Activated B cell treated with CpG ODN at 0.5 μM for 24 hours (primary cell): ENCODE data around the gene NDUFB10. TPM values are rescaled to one million over a fixed set of nuclear protein-coding genes. Genes with fewer than 3 reads are reported as not detected.

Source experiments
- ATAC-seq: fragments of 200-7000 bp; cut with Tn5 transposase; one replicate; pipeline ENCODE4 v1.10.0; 2021; ENCODE audit warnings: low read depth, mild to moderate bottlenecking, moderate library complexity
- CTCF ChIA-PET: fragments of 350-600 bp; sonication (Branson Sonifier 250); formaldehyde crosslinking; loops from one replicate; lab custom pipeline; 2021; ENCODE audit warnings: antibody characterized with exemption; lab: Charles Lee
- POLR2A ChIA-PET: fragments of 350-600 bp; sonication (Branson Sonifier 250); formaldehyde crosslinking; loops from one replicate; lab custom pipeline; 2021; ENCODE audit warnings: antibody characterized with exemption; lab: Charles Lee
- DNase-seq: peaks from one replicate; pipeline ENCODE4 v3.0.0; 2022
- H3K27ac Mint-ChIP-seq: one replicate; pipeline ENCODE4 v1.8.0; 2020; ENCODE audit warnings: mixed read lengths
- H3K27me3 Mint-ChIP-seq: one replicate; pipeline ENCODE4 v1.8.0; 2021; ENCODE audit warnings: mixed read lengths
- H3K36me3 Mint-ChIP-seq: one replicate; pipeline ENCODE4 v1.8.0; 2021; ENCODE audit warnings: low read depth, mixed read lengths
- H3K4me1 Mint-ChIP-seq: one replicate; pipeline ENCODE4 v1.8.0; 2021; ENCODE audit warnings: mixed read lengths
- H3K4me3 Mint-ChIP-seq: one replicate; pipeline ENCODE4 v1.8.0; 2020; ENCODE audit warnings: mild to moderate bottlenecking, mixed read lengths
- H3K9me3 Mint-ChIP-seq: one replicate; pipeline ENCODE4 v1.8.0; 2020; ENCODE audit warnings: mixed read lengths
- CTCF ChIP-seq: fragments of 200-600 bp; IDR thresholded peaks from one replicate; pipeline ENCODE4 v1.8.0; 2022; ENCODE audit warnings: antibody characterized with exemption, mild to moderate bottlenecking
- intact Hi-C: fragments of 100-400 bp; cut with micrococcal nuclease; formaldehyde crosslinking; loops from one replicate; pipeline ENCODE4 v1.15.1; 2024
- total RNA-seq: library from RNA; stranded (reverse); gene quantifications from 2 replicates; pipeline ENCODE4 v1.2.3, GENCODE V29; 2022

Gene NDUFB10
- total RNA-seq, 1 donor from 2014 or later, result 77.4 TPM

- DNase-seq, result no peak
- Mint-ChIP-seq H3K9me3 (no peaks in the 10 kb centered on the region), H3K4me3 (no peak overlapping the region), H3K27me3 (no peaks in the 10 kb centered on the region), H3K36me3 (peaks cover 21% of the 10 kb centered on the region), H3K4me1 (peaks cover 30% of the 10 kb centered on the region), H3K27ac (no peak overlapping the region)
- intact Hi-C loops, result no loop called here
- TF ChIP-seq CTCF, result no peak
- ChIA-PET CTCF (no interaction called here), POLR2A (interaction anchor here (0.6 to 2.1 kb wide), 4 partner anchors 8 to 215 kb away, joined by 4 to 16 read pairs (median 8); partner anchors contain the start of genes RPS2 and TRAF7)
- ATAC-seq, result no peak
These were observed 18.8 kb upstream of the NDUFB10 start for GRCh38 chr16:1940273-1941161.

GRCh38 chr16:1941162-1942046 lies 17.9 kb upstream of the NDUFB10 start:
- POLR2A ChIA-PET, result interaction anchor here (0.9 to 2.6 kb wide), 4 partner anchors 20 to 214 kb away, joined by 4 to 16 read pairs (median 10); partner anchors contain the start of genes RPS2, TBL3 and TRAF7
- CTCF ChIA-PET, result no interaction called here
- TF ChIP-seq CTCF, result no peak
- H3K4me3 Mint-ChIP-seq, result peak overlapping the region; percentile 87
- peak overlapping the region; percentile 18 for H3K27ac Mint-ChIP-seq
- H3K27me3 Mint-ChIP-seq, result no peaks in the 10 kb centered on the region
- intact Hi-C loops, result loop anchor here (2.0 kb wide), 1 partner anchor 13 kb away; no protein-coding TSS in a partner anchor
- peaks cover 21% of the 10 kb centered on the region for H3K36me3 Mint-ChIP-seq
- ATAC-seq (no peak), DNase-seq (no peak)
- H3K9me3 Mint-ChIP-seq, result no peaks in the 10 kb centered on the region
- H3K4me1 Mint-ChIP-seq, result peaks cover 30% of the 10 kb centered on the region

GRCh38 chr16:1942047-1942809 lies 17.1 kb upstream of the NDUFB10 start:
- Mint-ChIP-seq H3K9me3 (no peaks in the 10 kb centered on the region), H3K4me1 (peaks cover 30% of the 10 kb centered on the region), H3K36me3 (peaks cover 18% of the 10 kb centered on the region), H3K27me3 (no peaks in the 10 kb centered on the region), H3K4me3 (peak overlapping the region; percentile 87), H3K27ac (no peak overlapping the region)
- DNase-seq, result no peak
- ChIA-PET CTCF (no interaction called here), POLR2A (interaction anchor here (1.5 to 2.6 kb wide), 4 partner anchors 15 to 29 kb away, joined by 4 to 44 read pairs (median 14); partner anchors contain the start of genes RPS2 and TBL3)
- no peak for ATAC-seq
- TF ChIP-seq CTCF, result no peak
- intact Hi-C loops, result loop anchor here (2.0 kb wide), 1 partner anchor 13 kb away; no protein-coding TSS in a partner anchor

- peaks cover 14% of the 10 kb centered on the region for H3K36me3 Mint-ChIP-seq
- CTCF ChIA-PET, result interaction anchor here (1.0 to 1.1 kb wide), 2 partner anchors 15 to 84 kb away, joined by 3 to 4 read pairs; partner anchors contain the start of gene NHERF2
- DNase-seq (peak; percentile 99), ATAC-seq (peak; percentile 98)
- H3K4me1 Mint-ChIP-seq, result peaks cover 30% of the 10 kb centered on the region
- intact Hi-C loops, result loop anchor here (1.0 to 2.0 kb wide), 5 partner anchors 14 to 161 kb away; partner anchors contain the start of genes NDUFB10, NUBP2, RPS2 and SPSB3
- POLR2A ChIA-PET, result interaction anchor here (0.5 to 2.6 kb wide), 14 partner anchors 14 to 1489 kb away, joined by 3 to 44 read pairs (median 4); partner anchors contain the start of genes EME2, FAHD1, NDUFB10 and NME3
- peak within 1 kb of the TSS; percentile 74 for H3K27ac Mint-ChIP-seq
- H3K27me3 Mint-ChIP-seq, result no peaks in the 10 kb centered on the region
- peak within 1 kb of the TSS; percentile 87 for H3K4me3 Mint-ChIP-seq
- H3K9me3 Mint-ChIP-seq, result no peaks in the 10 kb centered on the region
- TF ChIP-seq CTCF, result no peak
These were observed 16.3 kb upstream of the NDUFB10 start, which contains the start of gene MSRB1 for GRCh38 chr16:1942810-1943726. TSS of gene MSRB1 (minus strand) at chr16:1943199. CDS start at chr16:1943156, 43 bp downstream.
